Ishikawa (cell line): ENCODE data around the gene BCKDHA.

Source experiments
- CEBPB ChIP-seq: IDR thresholded peaks from 2 replicates; pipeline ENCODE4 v1.6.1; 2012
- CREB1 ChIP-seq: IDR thresholded peaks from 2 replicates; pipeline ENCODE4 v1.6.1; 2012; ENCODE audit warnings: low read depth
- EGR1 ChIP-seq: IDR thresholded peaks from 2 replicates; pipeline ENCODE4 v1.6.1; 2012
- EP300 ChIP-seq: IDR thresholded peaks from 2 replicates; pipeline ENCODE4 v1.6.1; 2012; ENCODE audit warnings: borderline replicate concordance
- FOXM1 ChIP-seq: IDR thresholded peaks from 2 replicates; pipeline ENCODE4 v1.6.1; 2012; ENCODE audit warnings: low read depth, borderline replicate concordance
- NFIC ChIP-seq: IDR thresholded peaks from 2 replicates; pipeline ENCODE4 v1.6.1; 2012
- RAD21 ChIP-seq: IDR thresholded peaks from 2 replicates; pipeline ENCODE4 v1.6.1; 2012; ENCODE audit warnings: low read depth
- TAF1 ChIP-seq: IDR thresholded peaks from 2 replicates; pipeline ENCODE4 v1.6.1; 2012; ENCODE audit warnings: low read depth, mild to moderate bottlenecking
- TCF12 ChIP-seq: IDR thresholded peaks from 2 replicates; pipeline ENCODE4 v1.6.1; 2012; ENCODE audit warnings: low read depth
- TEAD4 ChIP-seq: IDR thresholded peaks from 2 replicates; pipeline ENCODE4 v1.6.1; 2012
- YY1 ChIP-seq: IDR thresholded peaks from 2 replicates; pipeline ENCODE4 v1.6.1; 2012; ENCODE audit warnings: low read depth
- ZBTB7A ChIP-seq: IDR thresholded peaks from 2 replicates; pipeline ENCODE4 v1.6.1; 2012; ENCODE audit warnings: low read depth
- TF ChIP-seq, protein P1 (sequence below): IDR thresholded peaks from 2 replicates; pipeline ENCODE4 v1.6.1; 2012; ENCODE audit warnings: low read depth, mild to moderate bottlenecking
- TF ChIP-seq, protein P2 (sequence below): IDR thresholded peaks from 2 replicates; pipeline ENCODE4 v1.6.1; 2012
- TF ChIP-seq, protein P3 (sequence below): IDR thresholded peaks from 2 replicates; pipeline ENCODE4 v1.6.1; 2012

BCKDHA gene

DNA sequence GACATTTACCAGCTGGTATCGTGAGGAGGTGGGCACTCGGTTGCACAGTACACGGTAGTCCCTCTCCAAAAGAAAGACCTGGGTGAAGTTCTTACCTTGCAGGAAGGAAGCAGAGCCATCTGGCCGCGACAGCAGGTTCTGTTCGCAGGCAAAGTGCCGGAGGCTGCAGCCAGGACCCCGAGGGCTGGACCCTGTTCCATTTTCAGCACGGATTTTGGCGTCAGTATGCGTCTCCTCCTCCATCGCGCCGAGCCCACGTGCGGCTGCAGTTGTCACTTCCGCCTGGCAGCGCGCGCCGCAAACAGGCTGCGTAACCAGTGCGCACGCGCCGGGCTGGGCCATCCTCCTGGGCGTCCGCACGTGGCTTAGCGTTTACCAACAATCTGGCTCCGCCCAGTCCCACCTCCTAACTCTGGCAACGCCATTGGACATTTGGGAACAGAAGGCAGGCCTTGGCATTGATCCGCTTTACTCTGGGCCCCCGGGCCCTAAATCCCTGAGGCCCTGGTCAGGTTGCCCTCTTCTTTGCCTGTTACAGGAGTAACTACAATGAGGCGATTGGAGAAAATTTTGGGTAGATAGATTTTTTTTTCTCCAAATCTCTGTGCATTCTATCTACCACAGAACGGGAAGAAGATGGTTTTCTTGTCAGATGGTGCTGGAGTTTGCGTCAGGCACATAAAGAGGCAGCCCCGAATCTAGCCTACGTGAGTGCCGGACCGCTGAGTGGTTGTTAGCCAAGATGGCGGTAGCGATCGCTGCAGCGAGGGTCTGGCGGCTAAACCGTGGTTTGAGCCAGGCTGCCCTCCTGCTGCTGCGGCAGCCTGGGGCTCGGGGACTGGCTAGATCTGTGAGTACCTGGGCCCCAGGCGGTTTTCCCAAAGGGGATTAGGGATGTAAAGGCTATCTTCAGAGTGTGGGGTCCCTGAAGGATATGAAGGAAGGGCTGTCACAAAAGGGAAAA lies at the start of gene BCKDHA, which contains the start of gene EXOSC5:
TSS of gene BCKDHA (plus strand) at position 733 of the 964 bp plus-strand sequence. CDS start at position 743, 10 bp downstream.
TSS of gene EXOSC5 (minus strand) at position 274 of the 964 bp plus-strand sequence. CDS start at position 243, 31 bp downstream.
- TF ChIP-seq, protein P1, sequence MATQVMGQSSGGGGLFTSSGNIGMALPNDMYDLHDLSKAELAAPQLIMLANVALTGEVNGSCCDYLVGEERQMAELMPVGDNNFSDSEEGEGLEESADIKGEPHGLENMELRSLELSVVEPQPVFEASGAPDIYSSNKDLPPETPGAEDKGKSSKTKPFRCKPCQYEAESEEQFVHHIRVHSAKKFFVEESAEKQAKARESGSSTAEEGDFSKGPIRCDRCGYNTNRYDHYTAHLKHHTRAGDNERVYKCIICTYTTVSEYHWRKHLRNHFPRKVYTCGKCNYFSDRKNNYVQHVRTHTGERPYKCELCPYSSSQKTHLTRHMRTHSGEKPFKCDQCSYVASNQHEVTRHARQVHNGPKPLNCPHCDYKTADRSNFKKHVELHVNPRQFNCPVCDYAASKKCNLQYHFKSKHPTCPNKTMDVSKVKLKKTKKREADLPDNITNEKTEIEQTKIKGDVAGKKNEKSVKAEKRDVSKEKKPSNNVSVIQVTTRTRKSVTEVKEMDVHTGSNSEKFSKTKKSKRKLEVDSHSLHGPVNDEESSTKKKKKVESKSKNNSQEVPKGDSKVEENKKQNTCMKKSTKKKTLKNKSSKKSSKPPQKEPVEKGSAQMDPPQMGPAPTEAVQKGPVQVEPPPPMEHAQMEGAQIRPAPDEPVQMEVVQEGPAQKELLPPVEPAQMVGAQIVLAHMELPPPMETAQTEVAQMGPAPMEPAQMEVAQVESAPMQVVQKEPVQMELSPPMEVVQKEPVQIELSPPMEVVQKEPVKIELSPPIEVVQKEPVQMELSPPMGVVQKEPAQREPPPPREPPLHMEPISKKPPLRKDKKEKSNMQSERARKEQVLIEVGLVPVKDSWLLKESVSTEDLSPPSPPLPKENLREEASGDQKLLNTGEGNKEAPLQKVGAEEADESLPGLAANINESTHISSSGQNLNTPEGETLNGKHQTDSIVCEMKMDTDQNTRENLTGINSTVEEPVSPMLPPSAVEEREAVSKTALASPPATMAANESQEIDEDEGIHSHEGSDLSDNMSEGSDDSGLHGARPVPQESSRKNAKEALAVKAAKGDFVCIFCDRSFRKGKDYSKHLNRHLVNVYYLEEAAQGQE, result no peak
- TF ChIP-seq YY1 (peak; percentile 94), TCF12 (peak; percentile 21; the same call in 1 of the 2 replicates), TEAD4 (no peak), CREB1 (no peak), TAF1 (peak; percentile 73; the same call in 1 of the 2 replicates), EGR1 (no peak), FOXM1 (0 out of 2 replicates have a peak, but pooled peaks have one; percentile 17), RAD21 (no peak), NFIC (peak; percentile 74)
- TF ChIP-seq, protein P2, sequence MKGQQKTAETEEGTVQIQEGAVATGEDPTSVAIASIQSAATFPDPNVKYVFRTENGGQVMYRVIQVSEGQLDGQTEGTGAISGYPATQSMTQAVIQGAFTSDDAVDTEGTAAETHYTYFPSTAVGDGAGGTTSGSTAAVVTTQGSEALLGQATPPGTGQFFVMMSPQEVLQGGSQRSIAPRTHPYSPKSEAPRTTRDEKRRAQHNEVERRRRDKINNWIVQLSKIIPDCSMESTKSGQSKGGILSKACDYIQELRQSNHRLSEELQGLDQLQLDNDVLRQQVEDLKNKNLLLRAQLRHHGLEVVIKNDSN, result peak; percentile 91
- TF ChIP-seq, protein P3, sequence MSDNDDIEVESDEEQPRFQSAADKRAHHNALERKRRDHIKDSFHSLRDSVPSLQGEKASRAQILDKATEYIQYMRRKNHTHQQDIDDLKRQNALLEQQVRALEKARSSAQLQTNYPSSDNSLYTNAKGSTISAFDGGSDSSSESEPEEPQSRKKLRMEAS, result peak; percentile 100

DNA sequence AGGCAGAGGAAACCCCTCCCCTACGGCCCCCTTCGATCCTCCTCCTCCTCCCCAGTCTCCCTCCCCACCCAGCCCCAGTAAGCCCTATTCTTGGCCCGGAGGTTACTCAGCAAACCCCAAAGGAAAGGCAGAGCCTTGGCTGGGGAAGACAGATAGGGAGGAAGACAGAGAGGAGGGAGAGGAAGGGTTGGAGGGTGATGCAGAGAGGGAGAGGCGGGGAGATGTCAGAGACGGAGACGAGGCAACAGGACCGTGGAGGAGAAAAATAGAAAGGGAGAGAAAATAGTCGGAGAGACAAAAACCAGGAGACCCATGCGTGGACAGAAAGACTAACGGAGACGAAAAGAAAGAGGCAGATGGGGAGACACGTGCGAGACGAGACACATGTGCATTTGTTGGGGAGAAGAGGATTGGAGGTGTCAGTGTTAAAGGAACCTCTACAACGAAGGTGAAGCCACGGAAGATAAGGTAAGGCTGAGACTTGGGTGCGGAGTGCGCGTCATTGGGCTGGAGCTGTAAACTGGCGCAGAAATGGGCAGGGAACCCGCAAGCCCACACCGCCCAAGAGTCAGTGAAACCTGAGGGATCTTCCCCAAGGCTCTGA lies 46.8 kb upstream of the BCKDHA start:
- TF ChIP-seq CEBPB, result no peak
- TF ChIP-seq ZBTB7A, result no peak
- no peak for TF ChIP-seq EGR1
- TF ChIP-seq TAF1, result no peak
- TF ChIP-seq TEAD4, result no peak
- TF ChIP-seq, protein P1, result no peak
- TF ChIP-seq, protein P3, result no peak
- TF ChIP-seq EP300, result no peak
- TF ChIP-seq, protein P2, result no peak
- TF ChIP-seq NFIC, result no peak
- TF ChIP-seq TCF12, result no peak
- TF ChIP-seq CREB1, result no peak
- TF ChIP-seq RAD21, result no peak
- TF ChIP-seq FOXM1, result no peak
- TF ChIP-seq YY1, result no peak

DNA sequence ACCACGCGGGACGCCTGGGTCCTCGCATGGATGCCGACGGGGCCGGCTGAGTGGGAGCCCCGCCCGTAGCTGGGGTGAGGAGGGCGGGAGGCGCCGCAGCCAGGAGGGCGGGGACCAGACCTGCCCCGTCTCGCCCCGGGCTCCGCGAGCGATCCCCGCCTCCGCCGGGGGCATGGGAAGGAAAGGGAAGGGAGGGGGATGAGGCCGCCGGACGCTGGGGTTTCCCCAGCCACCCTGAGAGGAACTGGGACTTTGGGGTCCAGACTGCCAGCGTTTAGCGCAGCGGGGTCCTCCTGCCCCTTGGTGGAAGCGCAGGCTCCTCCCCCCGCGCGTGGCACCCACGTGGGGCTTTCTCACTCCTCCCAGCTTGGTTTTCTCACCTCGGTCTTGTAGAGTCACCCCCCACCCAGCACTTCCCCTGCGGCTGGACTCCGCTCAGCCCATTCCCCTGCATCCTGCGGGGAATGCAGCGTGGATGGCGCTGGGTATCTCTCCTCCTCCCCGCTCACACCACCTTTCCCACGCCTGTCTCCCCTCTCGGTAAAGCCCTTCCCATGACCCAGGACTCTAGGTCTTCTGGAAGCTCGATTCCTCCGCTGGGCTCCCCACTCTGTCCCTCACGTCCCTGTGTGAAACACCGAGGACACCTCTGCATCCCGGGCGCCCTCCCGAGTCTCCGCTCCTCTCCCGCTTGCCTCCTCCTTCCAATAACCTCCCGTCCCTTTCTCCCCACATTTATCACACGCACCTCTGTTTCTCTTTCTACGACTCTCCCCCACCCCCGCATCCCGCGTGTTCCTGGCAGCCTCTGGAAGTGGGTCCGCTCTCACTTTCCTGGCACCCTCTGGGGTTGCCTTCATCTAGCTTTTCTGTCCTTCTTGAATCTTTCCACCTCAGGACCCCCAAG lies 46.0 kb upstream of the BCKDHA start:
- TF ChIP-seq RAD21 (no peak), YY1 (no peak), TEAD4 (no peak), EP300 (no peak; the same call in 1 of the 2 replicates), FOXM1 (no peak)
- TF ChIP-seq, protein P2, result peak; percentile 53

DNA sequence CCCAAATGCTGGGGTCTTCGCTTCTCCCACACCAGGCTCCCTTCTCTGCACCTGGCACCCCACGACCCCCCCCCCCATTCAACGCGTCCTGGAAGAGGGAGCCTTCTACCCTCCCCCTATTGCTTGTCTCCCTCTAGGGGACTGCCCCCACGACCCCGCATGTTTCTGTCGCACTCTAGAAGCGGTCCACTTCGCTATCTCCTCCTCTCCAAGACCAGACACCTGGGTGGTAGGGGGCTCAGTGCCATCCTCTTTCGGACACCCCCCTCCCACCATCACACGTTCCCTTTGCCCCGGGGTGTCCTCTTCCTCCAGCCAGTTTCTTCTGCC lies 45.4 kb upstream of the BCKDHA start:
- TF ChIP-seq ZBTB7A, result no peak; the same call in 1 of the 2 replicates
- no peak for TF ChIP-seq RAD21
- TF ChIP-seq CREB1, result no peak
- no peak for TF ChIP-seq NFIC
- TF ChIP-seq TAF1, result no peak
- TF ChIP-seq EP300, result no peak; the same call in 1 of the 2 replicates
- no peak for TF ChIP-seq TEAD4
- no peak for TF ChIP-seq CEBPB
- TF ChIP-seq, protein P2, result no peak
- no peak for TF ChIP-seq YY1
- no peak for TF ChIP-seq EGR1
- TF ChIP-seq TCF12, result no peak
- TF ChIP-seq, protein P3, result no peak
- TF ChIP-seq, protein P1, result no peak
- no peak for TF ChIP-seq FOXM1
